ENCODE measurements around the gene SELENOP. TPM values are rescaled to one million over a fixed set of nuclear protein-coding genes. Genes with fewer than 3 reads are reported as not detected.
A peak's percentile ranks its signal among the peaks of the same experiment; 100 is the strongest.

Gene SELENOP
- total and polyA plus RNA-seq, 2 of the 13 experiments (the other 11 are each of a cell fraction or from before 2014, with no cell fraction given): 1,895 to 2,083 TPM

DNA sequence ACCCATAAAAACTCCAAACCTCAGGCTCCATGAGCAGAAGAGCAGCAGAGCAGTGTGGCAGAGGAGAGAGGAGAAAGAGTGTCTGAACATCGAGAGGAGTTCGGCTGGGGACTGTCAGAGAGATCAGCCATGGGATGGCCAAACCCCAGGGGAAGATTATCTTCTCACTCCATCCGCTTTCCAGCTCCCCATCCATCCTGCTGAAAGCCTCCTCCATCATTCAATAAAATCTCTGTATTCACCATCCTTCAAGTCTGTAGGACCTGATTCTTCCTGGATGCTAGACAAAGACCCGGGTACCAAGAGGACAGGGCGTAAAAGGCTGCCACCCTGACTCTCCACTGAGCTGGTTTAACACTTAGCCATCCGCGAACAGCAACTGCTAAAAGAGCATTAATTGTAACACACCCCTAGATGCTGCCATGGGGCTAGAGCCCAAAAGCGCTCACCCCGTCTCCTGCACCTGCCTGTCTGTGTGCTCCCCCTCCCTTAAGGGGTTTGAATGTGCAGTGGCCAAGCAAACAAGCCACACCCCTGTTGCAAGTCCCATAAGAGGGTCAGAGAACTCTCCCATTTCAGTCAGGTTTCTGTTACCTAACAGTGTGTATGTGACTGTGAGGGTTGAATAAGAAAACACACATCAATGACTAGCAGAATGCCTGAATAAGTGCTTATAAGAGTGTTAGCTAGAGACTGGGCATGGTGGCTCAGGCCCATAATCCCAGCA is 13.9 kb upstream of the SELENOP start (continued):
- TF ChIP-seq ZNF605 (CRISPR knock-in tag; IDR thresholded peaks at IDR 0.05): no peak
- TF ChIP-seq JUND (CRISPR knock-in tag; IDR thresholded peaks at IDR 0.05): 0 out of 2 replicates have a peak, but pooled peaks have one; percentile 18
- no peak for TF ChIP-seq MBNL3 (CRISPR knock-in tag; conservative IDR thresholded peaks at IDR 0.05)
- peak; percentile 24; the same call in 1 of the 2 replicates for TF ChIP-seq ARID4A (CRISPR knock-in tag; IDR thresholded peaks at IDR 0.05; ENCODE audit: borderline replicate concordance)
- TF ChIP-seq DZIP1 (CRISPR knock-in tag; IDR thresholded peaks at IDR 0.05): no peak
- TF ChIP-seq FOXP1 (IDR thresholded peaks at IDR 0.05): no peak
- peak; percentile 55; the same call in 1 of the 2 replicates for TF ChIP-seq FOXP1 (CRISPR knock-in tag; IDR thresholded peaks at IDR 0.05)
- no peak for TF ChIP-seq ZNF891 (CRISPR knock-in tag; IDR thresholded peaks at IDR 0.05)
- TF ChIP-seq ZNF414 (CRISPR knock-in tag; IDR thresholded peaks at IDR 0.05): 0 out of 2 replicates have a peak, but pooled peaks have one; percentile 5
- TF ChIP-seq ZBTB37 (CRISPR knock-in tag; IDR thresholded peaks at IDR 0.05): no peak
- TF ChIP-seq FOXK1 (CRISPR knock-in tag; IDR thresholded peaks at IDR 0.05; ENCODE audit: borderline replicate concordance, low read depth): no peak
- TF ChIP-seq ZNF160 (CRISPR knock-in tag; IDR thresholded peaks at IDR 0.05): no peak
- TF ChIP-seq ZFY (CRISPR knock-in tag; IDR thresholded peaks at IDR 0.05): no peak
- TF ChIP-seq KLF6 (CRISPR knock-in tag; IDR thresholded peaks at IDR 0.05): no peak
- TF ChIP-seq ZNF496 (CRISPR knock-in tag; IDR thresholded peaks at IDR 0.05; ENCODE audit: insufficient replicate concordance): no peak
- no peak for TF ChIP-seq CENPBD1 (CRISPR knock-in tag; IDR thresholded peaks at IDR 0.05; ENCODE audit: borderline replicate concordance, low read depth)
- peak; percentile 91 for TF ChIP-seq ZBTB38 (CRISPR knock-in tag; IDR thresholded peaks at IDR 0.05)
- no peak for TF ChIP-seq AGO1 (IDR thresholded peaks at IDR 0.05; ENCODE audit: low read depth, low read length, poor library complexity, severe bottlenecking)
- peak; percentile 47 for TF ChIP-seq SALL1 (CRISPR knock-in tag; IDR thresholded peaks at IDR 0.05)
